Right lobe of liver (tissue), 6 donors: ENCODE measurements around the gene RASSF8. TPM values are rescaled to one million over a fixed set of nuclear protein-coding genes. Genes with fewer than 3 reads are reported as not detected.
A peak's percentile ranks its signal among the peaks of the same experiment; 100 is the strongest.

ENCODE experiments used
- ATAC-seq, 4 donors: fragments of 200-7000 bp; cut with Tn5 transposase; one replicate each; pipeline ENCODE4 v1.9.1; 2020; ENCODE audit warnings: mild to moderate bottlenecking in 4 of 4, moderate library complexity in 4 of 4
- DNase-seq, 3 donors: peaks; one replicate each; pipeline ENCODE4 v3.0.0-alpha.2; 2020
- H3K27ac ChIP-seq, 3 donors: fragments of 200-600 bp; one replicate each; pipeline ENCODE4 v1.8.0; 2022
- H3K27me3 ChIP-seq, 2 donors: fragments of 200-600 bp; one replicate each; pipeline ENCODE4 v1.8.0; 2022
- H3K36me3 ChIP-seq, 4 donors: fragments of 200-600 bp; sonication (generic) in 1 of 4; one replicate each; pipeline versions ENCODE4 v1.5.1 to v1.8.0; 2017 to 2022; ENCODE audit warnings: control low read depth in 1 of 4
- H3K4me1 ChIP-seq, 4 donors: fragments of 200-600 bp; sonication (generic) in 1 of 4; one replicate each; pipeline versions ENCODE4 v1.5.1 to v1.8.0; 2017 to 2022; ENCODE audit warnings: control low read depth in 1 of 4
- H3K4me3 ChIP-seq, 3 donors: fragments of 200-600 bp; one replicate each; pipeline ENCODE4 v1.8.0; 2022
- H3K9me3 ChIP-seq, 4 donors: fragments of 200-600 bp; sonication (generic) in 1 of 4; one replicate each; pipeline versions ENCODE4 v1.5.1 to v1.8.0; 2017 to 2022; ENCODE audit warnings: control low read depth in 1 of 4
- CTCF ChIP-seq, 4 donors: fragments of 200-600 bp in 3 of 4; fragments of 450-650 bp in 1 of 4; IDR thresholded peaks; one replicate each; pipeline versions ENCODE4 v1.5.1 to v1.8.0; 2016 to 2022; ENCODE audit warnings: antibody characterized with exemption in 4 of 4, mild to moderate bottlenecking in 2 of 4
- POLR2A ChIP-seq: fragments of 450-650 bp; IDR thresholded peaks from one replicate; pipeline ENCODE4 v1.6.1; 2017; ENCODE audit warnings: antibody characterized with exemption, mild to moderate bottlenecking
- WGBS: methylation state at CpG from one replicate; pipeline ENCODE4 v1.1.6; 2018; ENCODE audit warnings: low coverage, low lambda C conversion rate; ENCODE audit not compliant: insufficient coverage; ENCODE audit errors: missing lambda C conversion rate; 5-methylcytosine and 5-hydroxymethylcytosine counted together
- intact Hi-C, 2 donors: fragments of 100-400 bp; cut with DNase I; formaldehyde crosslinking; loops; one replicate each; pipeline versions ENCODE4 v1.11.2 to v1.14.1; 2022
- total RNA-seq, 6 experiments: library from RNA; depleted of rRNA in 2 of 6; stranded (reverse); fragments of >200 nt in 2 of 6; fragmentation: NEBNext Ultra II Directional in 3 of 6; extraction: Animal tissue kit (Norgen Biotek cat#: 25700) in 3 of 6; gene quantifications; one replicate each; pipeline versions ENCODE4 v1.1.0 to v1.2.4, GENCODE V29; 2016 to 2023
- donor health status: DM: no; HTN: yes; CAD: no.
- donor health status: DM: no; HTN: no; CAD: no.
- donor health status: DM: no; HTN: no; CAD: no.
- donor health status: DM: no; HTN: yes; CAD: no.
- donor health status: DM: no; HTN: yes; CAD: no.

RASSF8 gene
- total RNA-seq, 6 experiments from 2014 or later: 3.9 to 12.4 (median 7.3) TPM

GRCh38 chr12:26028953-26029735 is 70.7 kb downstream of the RASSF8 start:
- Histone ChIP-seq H3K27ac (no peak overlapping the region), H3K9me3 (no peaks in the 10 kb centered on the region), H3K36me3 (no peaks in the 10 kb centered on the region), H3K4me3 (no peak overlapping the region), H3K4me1 (peaks cover 0 to 9% (median 3%) of the 10 kb centered on the region in 4 donors), H3K27me3 (no peaks in the 10 kb centered on the region)
- intact Hi-C loops: no loop called here
- TF ChIP-seq POLR2A (no peak), CTCF (IDR thresholded peaks at IDR 0.05) (peak; percentile 68 to 88 (median 84))
- DNase-seq: no peak
- peak; percentile 76 to 81 (median 78) for ATAC-seq
- WGBS: 33% methylated on average over 4 of the region's 4 CpGs

DNA sequence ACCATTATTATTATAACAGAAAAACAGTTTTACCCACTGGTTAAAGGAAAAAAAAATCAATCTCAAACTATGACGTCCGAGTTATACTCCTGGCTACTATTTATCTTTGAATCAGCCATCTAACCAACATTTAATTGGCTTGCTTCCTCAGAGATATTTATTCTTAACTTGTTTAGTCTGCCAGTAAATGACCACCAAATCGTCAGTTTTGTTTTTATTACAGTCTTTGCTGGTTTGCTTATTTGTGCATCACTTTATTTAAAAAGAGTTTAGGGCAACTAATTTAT is 71.2 kb downstream of the RASSF8 start:
- no peaks in the 10 kb centered on the region for H3K9me3 ChIP-seq
- DNase-seq: no peak
- H3K4me1 ChIP-seq: peaks cover 0 to 9% (median 3%) of the 10 kb centered on the region in 4 donors
- WGBS: 21% methylated on average over 3 of the region's 3 CpGs
- H3K4me3 ChIP-seq: no peak overlapping the region
- H3K36me3 ChIP-seq: no peaks in the 10 kb centered on the region
- no peaks in the 10 kb centered on the region for H3K27me3 ChIP-seq
- ATAC-seq: peak in 2 of 4 donors; percentile 11 to 53
- no peak overlapping the region for H3K27ac ChIP-seq
- intact Hi-C loops: no loop called here
- no peak for TF ChIP-seq POLR2A

GRCh38 chr12:26030371-26030770 is 71.9 kb downstream of the RASSF8 start:
- no peaks in the 10 kb centered on the region for H3K27me3 ChIP-seq
- ATAC-seq (no peak), DNase-seq (no peak)
- peaks cover 0 to 9% (median 3%) of the 10 kb centered on the region in 4 donors for H3K4me1 ChIP-seq
- no peaks in the 10 kb centered on the region for H3K9me3 ChIP-seq
- 55% methylated on average over 3 of the region's 3 CpGs for WGBS
- intact Hi-C loops: no loop called here
- no peaks in the 10 kb centered on the region for H3K36me3 ChIP-seq
- TF ChIP-seq CTCF (IDR thresholded peaks at IDR 0.05) (no peak), POLR2A (no peak)
- no peak overlapping the region for H3K4me3 ChIP-seq
- H3K27ac ChIP-seq: no peak overlapping the region

DNA sequence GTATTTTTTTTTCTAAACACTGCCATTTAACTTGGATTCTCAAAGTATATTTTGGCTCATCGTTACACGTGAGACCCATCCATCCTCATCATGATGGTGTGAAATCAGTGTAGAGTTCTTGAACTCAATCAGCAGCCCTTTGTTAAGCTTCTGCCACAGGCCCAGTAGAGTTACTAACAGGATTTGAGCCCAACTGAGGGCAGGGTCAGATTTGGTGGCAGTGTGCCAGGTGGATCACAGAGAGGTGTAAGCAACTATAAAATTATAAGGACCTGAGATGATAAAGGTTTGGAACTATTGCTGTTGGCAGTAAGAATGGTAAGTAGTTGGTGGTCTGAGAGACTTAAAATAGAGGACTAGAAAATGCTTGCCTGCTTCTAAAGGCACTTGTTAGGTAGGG is 72.8 kb downstream of the RASSF8 start:
- Histone ChIP-seq H3K9me3 (no peaks in the 10 kb centered on the region), H3K4me3 (no peak overlapping the region), H3K27ac (no peak overlapping the region), H3K27me3 (no peaks in the 10 kb centered on the region), H3K4me1 (peaks cover 0 to 9% (median 3%) of the 10 kb centered on the region in 4 donors), H3K36me3 (no peaks in the 10 kb centered on the region)
- 85% methylated on average over 2 of the region's 2 CpGs for WGBS
- DNase-seq (no peak), ATAC-seq (no peak)
- TF ChIP-seq POLR2A (no peak), CTCF (IDR thresholded peaks at IDR 0.05) (no peak)
- intact Hi-C loops: no loop called here

GRCh38 chr12:26031827-26032226 is 73.3 kb downstream of the RASSF8 start:
- intact Hi-C loops: no loop called here
- no peak overlapping the region for H3K27ac ChIP-seq
- H3K27me3 ChIP-seq: no peaks in the 10 kb centered on the region
- no peaks in the 10 kb centered on the region for H3K9me3 ChIP-seq
- H3K4me3 ChIP-seq: no peak overlapping the region
- H3K4me1 ChIP-seq: peaks cover 0 to 9% (median 3%) of the 10 kb centered on the region in 4 donors
- no peaks in the 10 kb centered on the region for H3K36me3 ChIP-seq
- ATAC-seq (no peak), DNase-seq (no peak)
- TF ChIP-seq CTCF (IDR thresholded peaks at IDR 0.05): no peak
